GM12874 (cell line): ENCODE measurements around the gene ADAD2.

Source experiments
- TF ChIP-seq, protein P1 (sequence below): IDR thresholded peaks from 2 replicates; pipeline ENCODE4 v1.5.1; 2011; ENCODE audit warnings: low read depth, mild to moderate bottlenecking, control low read depth, low read length, moderate library complexity; ENCODE audit not compliant: insufficient read depth

Gene ADAD2

DNA sequence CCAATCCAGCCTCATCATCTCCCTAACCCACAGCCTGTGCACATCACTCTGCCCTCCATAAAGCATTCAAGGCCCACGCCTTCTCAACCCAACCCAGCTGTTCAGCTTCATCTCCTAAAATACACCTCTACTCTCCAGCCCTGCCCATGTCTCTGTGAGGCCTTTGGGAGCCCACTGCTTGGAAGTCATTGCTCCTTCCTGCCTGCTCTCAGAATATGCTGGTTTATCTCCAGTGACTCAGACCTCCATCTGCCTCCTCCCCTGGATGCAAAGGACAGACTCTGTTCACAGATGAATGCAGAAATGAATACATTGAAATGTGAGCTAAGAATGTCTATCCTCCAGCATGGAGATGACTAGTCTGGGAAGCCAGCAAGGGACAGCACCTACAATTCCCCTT is 29.9 kb downstream of the ADAD2 start:
- TF ChIP-seq, protein P1, sequence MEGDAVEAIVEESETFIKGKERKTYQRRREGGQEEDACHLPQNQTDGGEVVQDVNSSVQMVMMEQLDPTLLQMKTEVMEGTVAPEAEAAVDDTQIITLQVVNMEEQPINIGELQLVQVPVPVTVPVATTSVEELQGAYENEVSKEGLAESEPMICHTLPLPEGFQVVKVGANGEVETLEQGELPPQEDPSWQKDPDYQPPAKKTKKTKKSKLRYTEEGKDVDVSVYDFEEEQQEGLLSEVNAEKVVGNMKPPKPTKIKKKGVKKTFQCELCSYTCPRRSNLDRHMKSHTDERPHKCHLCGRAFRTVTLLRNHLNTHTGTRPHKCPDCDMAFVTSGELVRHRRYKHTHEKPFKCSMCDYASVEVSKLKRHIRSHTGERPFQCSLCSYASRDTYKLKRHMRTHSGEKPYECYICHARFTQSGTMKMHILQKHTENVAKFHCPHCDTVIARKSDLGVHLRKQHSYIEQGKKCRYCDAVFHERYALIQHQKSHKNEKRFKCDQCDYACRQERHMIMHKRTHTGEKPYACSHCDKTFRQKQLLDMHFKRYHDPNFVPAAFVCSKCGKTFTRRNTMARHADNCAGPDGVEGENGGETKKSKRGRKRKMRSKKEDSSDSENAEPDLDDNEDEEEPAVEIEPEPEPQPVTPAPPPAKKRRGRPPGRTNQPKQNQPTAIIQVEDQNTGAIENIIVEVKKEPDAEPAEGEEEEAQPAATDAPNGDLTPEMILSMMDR, result no peak

DNA sequence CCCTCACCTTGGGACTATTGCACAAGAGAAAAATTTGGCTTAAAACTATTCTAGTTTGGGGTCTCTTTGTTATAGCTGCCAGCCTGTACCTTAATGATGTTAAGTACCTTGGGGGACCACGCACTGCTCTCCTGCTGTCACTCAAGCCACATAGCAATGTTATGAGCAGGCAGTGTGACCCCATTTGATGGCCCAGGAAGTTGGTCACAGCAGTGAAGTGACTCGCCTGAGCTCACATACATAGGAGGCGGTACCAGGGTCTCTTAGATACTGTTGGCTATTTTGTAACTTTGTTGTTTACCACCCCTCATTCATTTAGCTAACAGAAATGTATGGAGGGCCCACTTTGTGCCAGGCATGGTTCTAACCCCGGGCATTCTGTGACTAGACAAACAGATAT is 32.5 kb downstream of the ADAD2 start:
- TF ChIP-seq, protein P1, result no peak

DNA sequence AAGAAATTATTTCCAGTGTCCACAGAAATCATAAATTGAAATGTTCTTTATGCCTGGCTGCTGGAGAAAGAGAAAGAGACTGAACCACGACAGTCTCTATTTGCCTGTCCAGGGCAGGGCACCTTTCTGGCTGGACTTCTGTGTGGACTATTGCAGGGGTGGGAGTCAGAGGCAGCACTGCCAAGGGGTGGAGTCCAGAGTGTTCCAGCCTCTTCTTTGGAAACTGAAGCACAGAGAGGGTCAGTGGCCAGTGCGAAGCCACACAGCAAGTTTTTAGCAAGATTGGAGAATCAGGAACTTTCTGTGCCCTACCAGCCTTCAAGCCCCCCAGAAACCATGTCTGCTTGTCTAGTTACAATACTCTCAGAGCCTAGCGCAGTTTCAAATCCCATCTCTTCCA is 33.6 kb downstream of the ADAD2 start:
- TF ChIP-seq, protein P1, result no peak

DNA sequence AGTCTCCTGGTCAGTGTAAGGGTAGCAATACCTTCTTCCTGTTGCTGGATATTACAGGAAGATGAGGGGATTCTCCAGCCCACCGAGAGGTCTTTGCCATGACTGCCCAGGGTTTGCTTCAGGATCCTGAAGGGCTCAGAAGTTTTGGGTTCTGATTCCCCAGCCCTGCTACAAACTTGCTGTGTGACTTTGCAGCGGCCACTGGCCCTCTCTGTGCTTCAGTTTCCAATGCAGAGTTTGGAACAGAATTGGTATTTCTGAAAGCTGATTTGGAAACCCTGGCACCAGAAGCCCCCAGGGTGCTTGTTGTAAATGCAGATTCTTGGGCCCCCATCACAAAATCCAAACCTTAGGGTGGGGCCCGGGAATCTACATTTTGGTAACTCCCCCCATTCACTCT is 34.2 kb downstream of the ADAD2 start:
- TF ChIP-seq, protein P1, result no peak

DNA sequence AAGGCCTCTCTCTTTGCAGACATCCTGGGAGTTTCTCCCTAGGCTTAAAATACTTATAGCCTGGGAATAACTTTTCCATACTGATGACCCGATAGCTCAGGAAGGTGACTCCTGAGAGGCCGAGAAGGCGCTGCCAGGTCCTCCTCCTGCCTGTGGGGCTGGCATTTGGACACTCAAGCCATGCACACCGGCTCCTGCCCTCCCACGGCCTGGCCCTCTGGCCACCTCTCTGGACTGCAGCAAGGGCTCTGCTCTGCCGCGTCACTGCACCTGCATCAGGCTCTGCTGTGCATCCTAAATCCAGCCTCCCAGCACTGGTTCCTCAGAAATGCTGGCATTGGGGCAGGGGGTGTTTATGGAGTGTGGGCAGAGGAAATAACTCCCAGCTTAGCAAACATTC is 34.6 kb downstream of the ADAD2 start:
- TF ChIP-seq, protein P1, result no peak

DNA sequence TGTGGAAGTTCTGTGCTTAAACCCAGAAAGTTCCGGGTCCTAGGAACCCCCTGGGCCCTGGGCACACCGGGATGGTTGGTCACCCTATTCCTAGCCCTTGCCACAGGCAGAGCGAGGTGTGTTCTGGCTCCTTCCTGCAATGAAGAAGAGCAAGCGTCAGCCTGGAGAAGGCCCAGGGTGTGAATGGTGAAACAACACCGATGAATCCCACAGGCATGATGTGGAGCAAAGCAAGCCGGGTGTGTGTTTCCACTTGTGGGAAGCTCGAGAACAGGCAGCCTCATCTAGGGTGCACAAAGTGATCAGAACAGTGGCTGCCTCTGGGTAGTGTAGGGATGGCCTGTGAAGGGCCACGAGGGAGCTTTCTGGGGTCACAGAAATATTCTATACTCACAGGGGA is 35.1 kb downstream of the ADAD2 start:
- TF ChIP-seq, protein P1, result no peak

DNA sequence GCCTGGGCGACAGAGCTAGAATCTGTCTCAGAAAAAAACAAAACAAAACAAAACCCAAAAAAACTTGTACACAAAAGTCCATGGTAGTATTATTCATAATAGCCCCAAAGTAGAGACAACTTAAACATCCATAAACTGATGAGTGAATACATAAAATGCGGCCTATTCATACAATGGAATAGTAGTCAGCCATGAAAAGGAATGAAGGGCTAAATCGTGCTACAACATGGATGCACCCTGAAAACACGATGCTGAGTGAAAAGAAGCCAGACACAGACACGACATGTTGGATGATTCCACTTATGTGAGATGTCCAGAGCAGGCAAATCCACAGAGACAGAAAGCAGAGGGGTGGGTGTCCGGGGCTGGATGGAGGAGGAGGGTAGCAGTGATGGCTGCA is 36.6 kb downstream of the ADAD2 start:
- TF ChIP-seq, protein P1, result no peak
